SK-N-MC (cell line): Measurements from ENCODE around the gene PELI2.

Source experiments
- DNase-seq: peaks from one replicate; pipeline ENCODE4 v3.0.0-alpha.2; 2011; ENCODE audit warnings: low read depth, low spot score
- H3K27ac ChIP-seq: fragments of 200-600 bp; sonication (generic); 2 replicates; pipeline ENCODE4 v1.5.1; 2016; ENCODE audit warnings: mixed run types
- H3K36me3 ChIP-seq: fragments of 200-600 bp; sonication (generic); 2 replicates; pipeline ENCODE4 v1.6.1; 2017; ENCODE audit warnings: antibody characterized with exemption, low read length, mixed read lengths; ENCODE audit not compliant: insufficient read depth
- H3K4me3 ChIP-seq: fragments of 200-600 bp; sonication (generic); 2 replicates; pipeline ENCODE4 v1.5.1; 2016
- H3K9ac ChIP-seq: fragments of 200-600 bp; sonication (generic); 2 replicates; pipeline ENCODE4 v1.8.0; 2017; ENCODE audit warnings: mixed run types, mixed read lengths; ENCODE audit not compliant: insufficient read length
- H3K9me3 ChIP-seq: fragments of 200-600 bp; sonication (generic); 2 replicates; pipeline ENCODE4 v1.6.1; 2017; ENCODE audit warnings: low read depth, mild to moderate bottlenecking, antibody characterized with exemption, low read length, moderate library complexity, mixed read lengths
- EZH2 ChIP-seq: fragments of 200-600 bp; sonication (generic); IDR thresholded peaks from one replicate; pipeline ENCODE4 v1.6.1; 2017; ENCODE audit warnings: antibody characterized with exemption
- FOXP2 ChIP-seq: optimal IDR thresholded peaks from 2 replicates; pipeline ENCODE3; 2011; ENCODE audit warnings: mild to moderate bottlenecking, moderate library complexity; ENCODE audit not compliant: insufficient read depth; ENCODE audit errors: extremely low read length, control extremely low read depth
- POLR2AphosphoS5 ChIP-seq: IDR thresholded peaks from 2 replicates; pipeline ENCODE4 v1.6.1; 2012; ENCODE audit warnings: mild to moderate bottlenecking, low read depth, low read length, borderline replicate concordance

The PELI2 gene

DNA sequence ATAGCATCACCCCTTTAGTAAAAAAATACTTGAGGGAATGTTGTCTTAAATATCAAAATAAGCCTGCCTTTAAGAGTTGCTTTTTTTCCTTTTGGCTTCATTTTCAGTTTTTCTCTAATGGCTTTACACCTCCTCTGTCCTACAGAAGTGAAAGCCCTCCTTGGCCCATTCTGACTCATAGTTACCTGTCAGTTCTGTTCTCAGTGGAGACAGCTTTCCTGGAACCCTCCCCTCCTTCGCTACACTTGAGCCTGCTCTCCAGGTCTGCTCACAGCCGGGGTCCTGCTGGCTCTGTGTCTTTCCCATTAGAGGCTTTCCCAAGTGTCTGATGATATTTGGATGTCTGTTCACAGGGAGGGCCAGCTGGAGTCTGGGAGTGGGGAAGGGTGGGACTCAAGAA lies 84.0 kb downstream of the PELI2 start:
- Histone ChIP-seq H3K9ac (no peak overlapping the region), H3K36me3 (0 out of 2 replicates have a peak, but pooled peaks cover 5% of the 10 kb centered on the region), H3K9me3 (no peaks in the 10 kb centered on the region), H3K27ac (no peak overlapping the region), H3K4me3 (no peak overlapping the region)
- no peak for TF ChIP-seq FOXP2
- no peak for TF ChIP-seq EZH2
- TF ChIP-seq POLR2AphosphoS5 = no peak
- DNase-seq = no peak

- H3K9ac ChIP-seq = no peak overlapping the region
- H3K27ac ChIP-seq = 0 out of 2 replicates have a peak overlapping the region, but pooled peaks have one; percentile 2
- no peak for DNase-seq
- 0 out of 2 replicates have a peak, but pooled peaks cover under 1% of the 10 kb centered on the region for H3K36me3 ChIP-seq
- no peaks in the 10 kb centered on the region for H3K9me3 ChIP-seq
- no peak for TF ChIP-seq POLR2AphosphoS5
- no peak for TF ChIP-seq EZH2
- TF ChIP-seq FOXP2 = no peak
- no peak overlapping the region for H3K4me3 ChIP-seq
These were observed 87.7 kb downstream of the PELI2 start for GRCh38 chr14:56205881-56206280.

- Histone ChIP-seq H3K4me3 (no peak overlapping the region), H3K9ac (no peak overlapping the region), H3K36me3 (no peaks in the 10 kb centered on the region), H3K9me3 (no peaks in the 10 kb centered on the region), H3K27ac (0 out of 2 replicates have a peak overlapping the region, but pooled peaks have one; percentile 2)
- TF ChIP-seq EZH2 (no peak), FOXP2 (no peak), POLR2AphosphoS5 (no peak)
- DNase-seq = no peak
These were observed 88.4 kb downstream of the PELI2 start for GRCh38 chr14:56206596-56206995.

DNA sequence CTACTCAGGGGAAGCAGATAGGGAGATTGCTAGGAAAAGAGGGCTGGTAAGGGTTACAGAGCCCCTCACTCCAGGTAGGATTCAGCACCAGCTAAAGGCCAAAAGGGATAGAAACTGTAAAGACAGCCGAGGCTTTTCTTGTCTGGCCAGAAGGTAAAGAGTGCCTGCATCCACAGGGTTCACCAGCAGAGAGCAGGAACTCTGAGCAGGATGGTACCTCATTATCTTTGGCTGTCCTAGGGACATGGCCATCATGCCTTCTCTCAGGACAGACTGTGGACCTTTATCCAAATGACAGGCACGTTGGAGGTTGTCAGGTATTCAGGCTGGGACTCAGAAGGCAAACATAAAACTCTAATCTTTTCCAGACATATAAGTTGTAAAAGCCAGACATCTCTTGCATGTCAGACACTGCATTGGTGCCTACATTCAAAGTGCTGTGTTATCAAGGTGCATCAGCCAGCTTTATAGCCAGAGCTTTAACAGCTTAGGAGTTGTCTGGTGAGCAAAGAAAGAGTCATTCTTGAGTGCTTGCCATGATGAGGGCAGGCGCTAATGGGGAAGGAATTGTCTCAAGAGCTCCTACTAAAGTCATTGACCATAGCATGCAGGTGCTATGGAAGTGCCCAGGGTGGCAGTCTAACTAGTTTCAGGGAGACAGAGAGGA lies 89.5 kb downstream of the PELI2 start:
- Histone ChIP-seq H3K9me3 (no peaks in the 10 kb centered on the region), H3K4me3 (no peak overlapping the region), H3K9ac (no peak overlapping the region), H3K36me3 (no peaks in the 10 kb centered on the region), H3K27ac (no peak overlapping the region)
- DNase-seq = no peak
- TF ChIP-seq FOXP2 (no peak), EZH2 (no peak), POLR2AphosphoS5 (no peak)

GRCh38 chr14:56208520-56208919 lies 90.3 kb downstream of the PELI2 start:
- Histone ChIP-seq H3K4me3 (0 out of 2 replicates have a peak overlapping the region, but pooled peaks have one; percentile 2), H3K9me3 (no peaks in the 10 kb centered on the region), H3K36me3 (no peaks in the 10 kb centered on the region), H3K27ac (no peak overlapping the region), H3K9ac (no peak overlapping the region)
- TF ChIP-seq POLR2AphosphoS5 = no peak
- no peak for TF ChIP-seq EZH2
- no peak for TF ChIP-seq FOXP2
- no peak for DNase-seq

- H3K27ac ChIP-seq = no peak overlapping the region
These were observed 92.4 kb downstream of the PELI2 start for GRCh38 chr14:56210571-56210970.

GRCh38 chr14:56211084-56211483 lies 92.9 kb downstream of the PELI2 start:
- TF ChIP-seq FOXP2 = no peak
- TF ChIP-seq EZH2 = no peak
- TF ChIP-seq POLR2AphosphoS5 = no peak

More at GRCh38 chr14:56210571-56210970, 92.4 kb downstream of the PELI2 start:
- no peak for DNase-seq
- H3K36me3 ChIP-seq = no peaks in the 10 kb centered on the region
- H3K4me3 ChIP-seq = no peak overlapping the region
- H3K9me3 ChIP-seq = no peaks in the 10 kb centered on the region
- no peak overlapping the region for H3K9ac ChIP-seq
- TF ChIP-seq FOXP2 (no peak), EZH2 (no peak), POLR2AphosphoS5 (no peak)

GRCh38 chr14:56211844-56212243 lies 93.6 kb downstream of the PELI2 start:
- H3K36me3 ChIP-seq = no peaks in the 10 kb centered on the region
- no peak for DNase-seq
- no peak overlapping the region for H3K4me3 ChIP-seq
- TF ChIP-seq FOXP2 (no peak), EZH2 (no peak), POLR2AphosphoS5 (no peak)
- no peak overlapping the region for H3K9ac ChIP-seq
- no peak overlapping the region for H3K27ac ChIP-seq
- no peaks in the 10 kb centered on the region for H3K9me3 ChIP-seq

More at GRCh38 chr14:56211084-56211483, 92.9 kb downstream of the PELI2 start:
- Histone ChIP-seq H3K36me3 (no peaks in the 10 kb centered on the region), H3K4me3 (no peak overlapping the region), H3K9me3 (no peaks in the 10 kb centered on the region), H3K27ac (no peak overlapping the region), H3K9ac (no peak overlapping the region)
- no peak for DNase-seq

DNA sequence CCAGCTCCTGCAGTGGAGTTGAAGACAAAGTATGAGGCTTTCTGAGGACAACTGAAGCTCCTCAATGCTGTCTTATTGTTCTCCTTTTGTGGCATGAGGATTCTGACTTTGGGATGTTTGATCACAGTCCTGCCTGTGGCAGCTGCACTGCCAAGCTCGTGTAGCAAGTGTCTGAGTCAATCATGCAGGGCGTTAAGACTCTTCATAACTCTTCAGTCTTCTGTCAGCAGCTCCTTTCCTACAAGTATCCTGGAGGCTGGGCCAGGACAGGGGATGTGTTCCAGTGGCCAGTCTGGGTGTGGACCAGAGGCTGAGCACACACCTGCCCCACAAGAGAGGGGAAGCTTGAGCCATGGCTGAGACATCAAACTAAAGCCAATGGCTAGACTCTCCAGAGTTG lies 94.3 kb downstream of the PELI2 start:
- Histone ChIP-seq H3K4me3 (no peak overlapping the region), H3K9me3 (no peaks in the 10 kb centered on the region), H3K27ac (no peak overlapping the region), H3K36me3 (no peaks in the 10 kb centered on the region), H3K9ac (no peak overlapping the region)
- no peak for DNase-seq
- TF ChIP-seq EZH2 = no peak
- no peak for TF ChIP-seq FOXP2
- TF ChIP-seq POLR2AphosphoS5 = no peak
